EL (cell line): ENCODE measurements around the gene NT5DC1.

Source experiments
- DNase-seq: peaks from one replicate; pipeline ENCODE4 v3.0.0-alpha.2; 2016

Gene NT5DC1

DNA sequence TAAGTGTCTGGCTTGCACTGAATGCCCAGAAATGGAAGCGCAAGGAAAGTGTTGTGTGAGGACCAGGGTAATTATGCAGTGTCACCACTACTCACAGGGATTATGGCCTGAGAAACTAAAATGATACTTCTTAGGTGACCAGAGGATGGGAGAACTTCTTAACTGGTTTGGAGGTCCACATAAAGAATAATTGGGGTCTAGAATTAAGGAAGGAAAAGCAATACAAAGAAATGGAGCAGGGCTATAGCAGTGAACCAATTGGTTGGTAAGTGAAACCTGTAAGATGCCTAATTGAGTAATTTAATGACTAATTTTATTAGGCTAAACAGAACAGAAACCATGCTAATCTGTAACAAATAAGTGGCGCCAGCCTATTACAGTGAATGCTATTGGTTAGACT, 147.9 kb downstream of the NT5DC1 start:
- DNase-seq = no peak

DNA sequence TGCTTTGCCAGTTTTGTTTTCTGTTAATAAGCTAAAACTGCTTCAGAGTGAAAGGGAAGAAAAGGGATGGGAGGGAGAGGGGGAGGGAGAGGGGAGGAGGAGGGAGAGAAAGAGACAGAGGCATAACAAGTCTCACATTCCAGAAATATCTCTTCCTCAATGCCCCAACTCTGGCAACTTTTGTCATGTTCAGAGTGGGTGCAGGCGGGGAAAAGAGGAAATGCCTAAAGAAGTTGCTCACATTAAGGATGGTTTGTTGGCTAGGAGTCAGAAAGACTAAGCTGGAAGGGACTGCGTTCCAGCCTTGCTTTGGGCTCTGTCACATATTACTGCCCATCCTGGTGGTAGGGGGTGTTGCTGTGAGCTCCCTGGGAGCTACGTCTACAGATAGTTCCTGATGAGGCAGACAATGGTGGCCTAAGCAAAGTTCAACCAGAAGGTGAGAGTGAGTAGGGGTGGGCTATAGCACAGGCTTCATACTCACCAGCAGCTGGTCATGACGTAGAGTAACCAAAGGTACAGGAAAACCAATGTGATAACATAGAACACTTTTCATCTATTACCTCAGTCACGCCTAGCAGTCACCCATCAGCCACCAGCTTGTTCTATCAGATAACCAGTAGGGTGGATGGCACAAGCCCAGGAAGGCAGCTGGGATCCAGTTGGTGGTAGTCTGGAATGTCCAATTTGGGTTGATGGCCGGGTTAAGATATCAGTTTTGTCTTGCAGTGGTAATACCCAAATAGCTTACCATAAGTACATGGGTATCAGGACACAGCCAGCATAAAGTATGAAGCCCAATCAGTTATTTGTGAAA, 151.1 kb downstream of the NT5DC1 start:
- DNase-seq = peak; percentile 94

- DNase-seq = no peak
These were observed 152.5 kb downstream of the NT5DC1 start for GRCh38 chr6:116253188-116253504.

DNA sequence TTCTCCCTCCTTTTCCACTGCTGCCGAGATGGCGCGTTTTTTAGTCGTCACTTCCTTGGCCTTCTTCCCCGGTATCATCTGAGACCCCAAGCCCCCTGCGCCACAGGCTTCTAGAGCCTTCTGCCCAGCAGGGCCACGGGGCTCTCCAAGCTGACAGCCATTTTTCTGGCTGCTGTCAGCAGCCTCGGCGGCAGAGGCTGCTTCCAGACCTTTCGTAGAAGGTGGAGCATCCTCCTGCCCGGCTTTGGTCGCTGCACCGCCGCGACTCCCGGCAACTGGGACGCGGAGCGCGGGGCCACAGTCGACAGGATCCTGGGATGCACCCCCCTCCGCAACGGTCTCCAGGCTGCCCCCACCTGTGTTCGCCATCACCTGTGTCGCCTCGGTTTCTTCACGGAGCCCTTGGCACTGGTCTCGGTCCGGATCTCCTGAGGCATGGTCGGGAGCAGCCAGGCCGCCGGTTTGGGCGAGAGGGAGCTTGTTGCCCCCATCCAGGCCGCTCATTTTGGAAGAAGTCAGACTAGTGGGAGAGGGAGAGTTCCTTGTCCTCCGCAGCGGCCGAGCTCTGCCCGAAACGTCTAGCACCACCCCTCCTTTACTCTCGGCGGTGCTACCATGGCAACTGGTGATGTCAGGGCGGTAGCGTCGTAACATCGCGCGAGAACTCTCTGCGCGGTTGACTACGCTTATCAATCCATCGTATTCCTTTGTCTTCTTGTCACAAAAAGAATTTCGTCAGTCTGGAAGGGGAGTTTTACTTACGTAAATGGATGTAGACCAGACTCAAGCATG, 153.0 kb downstream of the NT5DC1 start, which contains the start of gene TSPYL4:
Gene TSPYL4 (minus strand): TSS at position 571 of the 792 bp plus-strand sequence. CDS start 67 bp downstream, at position 504.
- DNase-seq = peak; percentile 97

DNA sequence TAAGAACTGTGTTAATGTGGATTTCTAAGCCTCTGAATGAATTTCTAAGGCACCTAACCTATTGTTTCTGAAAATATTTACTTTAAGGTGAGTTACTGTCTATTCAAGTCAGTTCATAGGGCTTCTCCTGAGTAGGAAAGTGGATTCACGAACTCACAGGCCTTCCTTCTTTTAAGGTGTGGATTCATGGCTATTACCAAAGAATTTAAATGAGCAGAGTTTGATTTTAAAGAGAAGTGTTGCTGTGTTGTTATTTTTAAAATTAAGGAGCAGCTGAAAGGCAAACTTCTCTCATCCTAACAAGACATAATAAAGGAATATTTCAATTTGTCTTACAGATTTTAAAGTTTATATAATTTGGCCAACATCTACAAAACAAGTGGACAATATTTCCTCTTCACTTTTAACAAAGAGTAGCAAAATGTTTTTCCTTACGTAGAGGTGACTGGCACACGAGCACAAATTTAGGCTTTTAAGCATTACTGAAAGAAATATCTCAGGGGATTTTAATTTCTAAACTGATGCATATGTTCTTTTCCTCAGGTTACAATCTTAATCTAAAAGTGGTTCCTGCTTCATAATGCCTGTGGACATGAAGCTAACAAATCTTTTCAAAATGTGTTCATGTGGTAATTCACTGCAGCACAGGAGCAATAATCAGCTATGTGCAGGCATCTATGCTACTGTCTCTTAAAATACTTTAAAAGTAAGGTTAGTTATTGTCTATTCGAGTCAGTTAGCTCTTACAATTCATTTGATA, 153.8 kb downstream of the NT5DC1 start:
- DNase-seq = no peak

DNA sequence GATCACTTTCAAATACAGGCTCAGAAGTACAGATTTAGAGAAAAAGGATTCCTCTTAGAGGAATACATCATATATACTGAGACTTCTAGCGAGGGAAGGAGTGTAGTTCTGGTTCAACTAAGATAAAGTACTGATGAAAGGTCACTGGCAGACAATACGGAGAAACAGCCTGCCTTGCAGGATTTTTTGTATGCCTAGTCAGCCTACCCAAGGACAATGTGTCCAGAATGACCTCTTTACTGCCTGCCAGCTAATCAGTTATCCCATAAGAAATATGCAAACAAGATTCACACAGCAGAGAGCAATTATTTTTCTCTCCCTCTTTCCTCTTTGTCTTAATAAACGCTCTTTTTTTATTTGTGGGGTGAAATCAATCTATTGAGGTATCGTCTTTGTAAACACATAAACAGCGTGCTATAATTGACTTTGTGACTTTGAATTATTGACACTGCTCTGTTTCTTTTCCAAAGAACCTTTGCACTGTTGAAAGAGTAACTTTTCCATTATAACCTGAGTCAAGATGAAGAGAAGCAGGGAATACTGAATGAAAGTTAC, 154.7 kb downstream of the NT5DC1 start:
- DNase-seq = no peak

DNA sequence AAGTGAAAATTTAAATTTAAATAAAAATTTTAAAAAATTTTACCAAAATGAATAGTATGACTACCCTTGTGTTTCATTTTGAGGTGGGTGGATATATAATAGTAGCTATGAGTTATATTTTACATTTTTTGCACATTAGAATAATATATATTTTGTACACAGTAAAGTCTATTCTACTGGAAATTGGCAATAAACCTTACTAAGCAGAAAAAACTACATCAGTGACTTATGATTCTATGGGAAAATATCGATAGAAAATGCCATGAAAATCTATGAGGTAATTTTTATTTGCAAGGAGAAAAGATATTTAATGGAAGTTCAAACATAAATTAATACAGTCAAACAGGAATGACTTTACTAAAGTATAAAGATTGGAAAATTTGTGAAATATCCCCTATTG, 156.0 kb downstream of the NT5DC1 start:
- DNase-seq = no peak

DNA sequence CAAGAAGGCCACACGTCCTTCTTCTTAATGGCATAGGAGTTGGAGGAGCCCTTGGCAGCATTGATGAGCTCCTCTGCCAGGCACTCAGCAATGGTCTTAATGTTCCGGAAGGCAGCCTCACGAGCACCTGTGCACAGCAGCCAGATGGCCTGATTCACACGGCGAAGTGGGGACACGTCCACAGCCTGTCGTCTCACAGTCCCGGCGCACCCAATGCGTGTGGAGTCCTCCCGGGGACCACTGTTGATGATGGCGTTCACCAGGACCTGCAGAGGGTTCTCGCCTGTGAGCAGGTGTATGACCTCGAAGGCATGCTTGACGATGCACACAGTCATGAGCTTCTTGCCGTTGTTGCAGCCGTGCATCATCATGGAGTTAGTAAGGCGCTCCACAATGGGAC, 157.9 kb downstream of the NT5DC1 start:
- no peak for DNase-seq

DNA sequence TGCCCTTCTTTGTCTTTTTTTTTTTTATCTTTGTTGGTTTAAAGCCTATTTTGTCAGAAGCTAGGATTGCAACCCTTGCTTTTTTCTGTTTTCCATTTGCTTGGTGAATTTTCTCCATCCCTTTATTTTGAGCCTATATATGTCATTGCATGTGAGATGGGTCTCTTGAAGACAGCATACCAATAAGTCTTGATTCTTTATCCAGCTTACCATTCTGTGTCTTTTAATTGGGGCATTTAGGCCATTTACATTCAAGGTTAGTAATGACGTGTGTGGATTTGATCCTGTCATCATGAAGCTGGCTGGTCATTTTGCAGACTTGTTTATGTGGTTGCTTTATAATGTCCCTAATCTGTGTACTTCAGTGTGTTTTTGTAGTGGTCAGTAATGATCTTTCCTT, 162.7 kb downstream of the NT5DC1 start:
- no peak for DNase-seq

- peak; percentile 46 for DNase-seq
These were observed 164.6 kb downstream of the NT5DC1 start for GRCh38 chr6:116265041-116265829.

GRCh38 chr6:116266803-116267202, 166.2 kb downstream of the NT5DC1 start:
- peak; percentile 66 for DNase-seq

- peak; percentile 29 for DNase-seq
These were observed 167.4 kb downstream of the NT5DC1 start for GRCh38 chr6:116267836-116268588.

GRCh38 chr6:116268589-116269293, 168.1 kb downstream of the NT5DC1 start:
- DNase-seq = peak; percentile 83

GRCh38 chr6:116271149-116271708, 170.6 kb downstream of the NT5DC1 start:
- no peak for DNase-seq

DNA sequence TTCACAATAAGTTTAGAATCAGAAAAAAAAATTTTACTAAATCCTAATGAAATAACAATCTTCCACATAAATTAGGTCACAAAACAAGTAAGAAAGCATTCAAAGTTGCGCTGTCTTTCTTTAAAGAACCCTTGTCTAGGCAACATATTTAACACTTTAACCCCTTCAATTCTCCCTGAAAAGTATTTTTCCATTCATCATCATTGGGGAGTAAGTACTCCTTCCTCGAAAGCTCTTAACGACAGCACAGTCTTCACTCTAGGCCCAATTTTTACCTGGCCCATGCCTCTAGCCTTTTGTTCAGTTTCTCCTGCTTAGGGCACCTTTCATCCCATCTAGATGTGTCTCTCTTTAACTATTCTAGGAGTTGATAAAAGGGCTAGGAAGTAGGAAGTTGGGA, 176.5 kb downstream of the NT5DC1 start:
- no peak for DNase-seq

- DNase-seq = no peak
These were observed 177.8 kb downstream of the NT5DC1 start for GRCh38 chr6:116278481-116278829.

GRCh38 chr6:116278854-116279231, 178.2 kb downstream of the NT5DC1 start:
- DNase-seq = no peak

- peak; percentile 97 for DNase-seq
These were observed 178.8 kb downstream of the NT5DC1 start, which contains the start of gene TSPYL1 for GRCh38 chr6:116279232-116280160. TSS of gene TSPYL1 (minus strand) at chr6:116279930. CDS start at chr6:116279830, 100 bp downstream.
